Panc1 (cell line): ENCODE data around the gene HRH2.

Source experiments
- CTCF ChIP-seq: fragments of 450-650 bp; IDR thresholded peaks from 2 replicates; pipeline ENCODE4 v1.5.1; 2017; ENCODE audit warnings: mild to moderate bottlenecking
- POLR2AphosphoS5 ChIP-seq: IDR thresholded peaks from 2 replicates; pipeline ENCODE4 v1.6.1; 2012; ENCODE audit warnings: mild to moderate bottlenecking, low read depth, low read length, moderate library complexity
- REST ChIP-seq, 2 experiments: IDR thresholded peaks; 2 replicates each; pipeline ENCODE4 v1.6.1; 2011 to 2012; ENCODE audit warnings: low read depth in 2 of 2, control low read depth in 1 of 2, low read length in 1 of 2, mild to moderate bottlenecking in 1 of 2, moderate library complexity in 1 of 2; ENCODE audit not compliant: insufficient read depth in 1 of 2

DNA sequence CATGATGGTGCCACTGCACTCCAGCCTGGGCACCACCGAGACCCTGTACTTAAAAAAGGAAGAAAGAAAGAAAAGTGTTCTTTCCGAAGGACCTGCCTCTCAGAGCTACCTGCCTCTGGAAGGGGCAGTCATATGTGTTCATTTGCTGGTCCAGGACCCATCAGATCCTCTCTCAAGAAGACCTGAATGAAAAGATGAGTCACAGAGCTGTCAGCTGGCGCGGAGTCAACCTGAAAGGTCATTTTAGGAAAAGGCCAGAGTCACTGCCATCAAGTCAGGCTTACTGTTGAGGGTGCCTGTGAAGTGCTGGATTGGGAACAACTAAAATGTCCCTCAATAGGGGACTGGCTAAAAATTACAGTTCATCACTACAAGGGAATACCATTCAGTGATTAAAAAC is 14.9 kb upstream of the HRH2 start:
- TF ChIP-seq CTCF (no peak), POLR2AphosphoS5 (no peak), REST (IDR thresholded peaks at IDR 0.05; ENCODE audit: insufficient read depth in 1 of 2, low read depth in 2 of 2, low read length in 1 of 2) (no peak)
